Measurements from ENCODE around the gene CSTA.

The CSTA gene

DNA sequence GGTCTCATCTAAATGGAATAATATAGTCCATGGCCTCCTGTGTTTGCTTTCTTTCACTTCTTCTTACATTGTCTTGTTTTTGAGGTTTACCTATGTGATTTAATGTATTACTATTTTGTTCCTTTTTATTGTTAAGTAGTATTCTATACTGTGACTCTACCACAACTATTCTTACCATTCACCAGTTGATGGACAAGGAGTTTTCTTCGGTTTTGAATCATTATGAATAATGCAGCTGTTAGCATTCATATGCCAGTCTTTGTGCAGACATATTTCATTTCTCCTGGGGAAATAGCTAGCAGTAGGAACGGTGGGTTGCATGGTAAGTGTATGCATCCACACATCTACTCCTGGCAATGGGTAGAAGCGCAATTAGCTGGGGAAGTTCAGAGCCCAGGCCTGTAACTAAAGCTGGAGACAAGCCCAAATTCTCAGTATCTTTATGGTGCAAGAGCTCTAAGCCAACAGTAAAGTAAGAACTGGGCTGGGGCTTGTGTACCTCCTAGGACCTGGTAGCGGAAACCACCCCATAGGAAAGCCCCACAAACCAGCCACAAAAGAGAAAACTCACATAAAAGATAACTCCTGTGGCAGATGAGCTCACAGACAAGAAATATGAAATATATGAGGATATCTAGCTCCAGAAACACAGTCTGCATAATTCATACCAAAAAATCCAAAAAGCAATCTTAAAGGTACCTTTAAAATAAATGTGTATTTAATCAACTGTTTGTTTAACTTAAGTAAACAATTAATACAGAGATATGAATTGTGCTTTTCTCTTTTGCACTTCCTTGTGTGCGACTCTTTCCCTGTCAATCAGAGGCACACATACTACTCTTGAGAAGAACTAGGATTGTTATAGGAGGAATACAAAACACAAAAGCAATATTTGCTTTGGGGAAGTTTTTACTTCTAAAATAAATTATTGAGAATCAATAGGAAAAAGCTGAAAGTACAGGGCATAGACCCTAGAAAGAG is 2.7 kb upstream of the CSTA start:
- DNase-seq (ENCODE audit: low read depth) = no peak

DNA sequence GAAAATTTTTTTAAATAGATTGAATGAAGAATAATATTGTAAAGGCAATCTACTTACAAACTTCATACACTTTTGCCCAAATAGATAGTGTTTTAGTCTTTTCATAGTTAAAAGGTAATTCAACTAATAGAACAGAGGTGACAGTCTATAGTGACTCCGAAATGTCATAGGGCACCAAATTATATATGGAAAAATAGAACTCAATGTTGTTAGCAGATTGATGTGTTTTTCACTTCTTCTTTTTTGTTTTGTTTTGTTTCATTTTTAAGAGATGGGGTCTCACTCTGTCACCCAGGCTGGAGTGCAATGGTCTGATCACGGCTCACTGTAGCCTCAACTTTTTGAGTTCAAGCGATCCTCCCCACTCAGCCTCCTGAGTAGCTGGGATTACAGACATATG is 721 bp downstream of the CSTA start:
- no peak for DNase-seq (ENCODE audit: low read depth)

DNA sequence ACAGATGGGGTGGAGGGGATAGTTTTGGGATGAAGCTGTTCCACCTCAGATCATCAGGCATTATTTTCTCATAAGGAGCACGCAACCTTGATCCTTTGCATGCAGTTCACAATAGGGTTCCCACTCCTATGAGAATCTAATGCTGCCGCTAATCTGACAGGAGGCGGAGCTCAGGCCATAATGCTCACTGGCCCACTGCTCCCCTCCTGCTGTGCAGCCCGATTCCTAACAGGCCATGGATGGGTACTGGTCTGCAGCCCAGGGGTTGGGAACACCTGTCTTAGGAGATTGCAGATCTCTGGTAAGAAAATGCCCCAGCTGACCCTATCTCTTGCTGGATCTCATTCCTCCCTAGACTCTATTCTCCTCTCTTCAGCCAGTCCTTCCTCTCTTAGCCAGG is 6.8 kb downstream of the CSTA start:
- no peak for DNase-seq (ENCODE audit: low read depth)

DNA sequence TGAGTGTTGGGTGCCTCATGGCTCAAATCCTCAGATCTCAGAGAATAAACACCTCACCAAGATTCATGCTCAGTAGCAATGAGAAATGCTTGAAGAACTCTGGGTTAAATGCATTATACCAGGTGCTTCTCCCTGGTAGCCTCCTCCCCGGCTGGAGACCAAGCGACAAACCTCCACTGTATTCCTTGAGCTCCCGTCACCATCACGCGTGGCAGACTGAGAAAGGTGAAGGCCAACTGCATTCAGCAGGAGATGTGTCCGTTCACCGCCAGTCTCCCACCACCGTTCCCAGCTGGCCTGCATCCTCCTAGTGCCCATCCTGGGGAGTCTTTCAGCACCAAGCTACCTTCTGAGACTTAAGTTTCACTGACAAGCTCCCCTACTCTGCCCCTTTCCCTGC is 7.5 kb downstream of the CSTA start:
- DNase-seq (ENCODE audit: low read depth) = no peak

DNA sequence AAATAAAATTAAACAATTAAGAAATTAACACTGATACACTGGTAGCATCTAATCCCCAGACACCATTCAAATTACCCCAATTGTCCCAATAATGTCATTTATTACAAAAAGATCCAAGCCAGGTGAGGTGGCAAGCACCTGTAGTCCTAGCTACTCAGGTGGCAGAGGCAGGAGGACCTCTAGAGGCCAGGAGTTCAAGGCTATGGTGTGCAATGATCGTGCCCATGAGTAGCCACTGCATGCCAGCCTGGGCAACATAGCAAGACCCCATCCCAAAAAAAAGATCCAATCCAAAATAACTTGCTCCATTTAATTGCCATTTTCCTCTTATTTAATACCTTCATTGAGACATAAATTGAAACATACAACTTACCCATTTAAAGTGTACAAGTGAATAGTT is 17.8 kb downstream of the CSTA start:
- DNase-seq (ENCODE audit: low read depth) = no peak

DNA sequence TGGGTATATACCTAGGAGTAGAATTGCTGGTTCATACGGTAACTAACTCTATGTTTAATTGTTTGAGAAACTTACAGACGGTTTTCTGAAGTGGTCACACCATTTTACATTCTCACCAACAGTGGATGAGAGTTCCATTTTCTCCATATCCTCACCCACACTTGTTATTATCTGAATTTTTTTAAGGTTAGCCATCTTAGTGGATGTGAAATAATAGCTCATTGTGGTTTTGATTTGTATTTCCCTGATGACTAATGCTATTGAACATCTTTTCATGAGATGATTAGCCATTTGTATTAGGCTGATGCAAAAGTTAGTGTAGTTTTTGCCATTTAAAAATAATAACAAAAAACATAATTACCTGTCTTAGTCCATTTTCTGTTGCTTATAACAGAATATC is 18.6 kb downstream of the CSTA start:
- peak; percentile 71 for DNase-seq (ENCODE audit: low read depth)

DNA sequence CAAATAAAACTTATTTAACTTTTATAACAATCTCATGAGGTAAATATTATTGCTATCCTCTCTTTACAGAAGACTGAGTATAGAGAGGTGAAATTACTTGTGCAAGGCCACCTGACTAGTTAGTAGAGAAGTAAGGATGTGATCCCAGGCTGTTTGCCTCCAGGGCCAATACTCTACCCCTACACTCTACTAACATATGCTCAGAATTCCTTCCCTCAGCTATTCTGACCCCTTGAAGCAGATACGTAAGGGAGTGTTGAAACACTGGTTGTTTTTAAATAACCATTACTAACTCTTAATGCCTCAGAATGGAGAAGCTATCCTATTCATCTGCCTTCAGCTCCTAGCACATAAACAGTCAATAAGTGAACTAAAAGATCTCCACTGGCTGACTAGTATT is 24.1 kb downstream of the CSTA start:
- DNase-seq (ENCODE audit: low read depth) = no peak

DNA sequence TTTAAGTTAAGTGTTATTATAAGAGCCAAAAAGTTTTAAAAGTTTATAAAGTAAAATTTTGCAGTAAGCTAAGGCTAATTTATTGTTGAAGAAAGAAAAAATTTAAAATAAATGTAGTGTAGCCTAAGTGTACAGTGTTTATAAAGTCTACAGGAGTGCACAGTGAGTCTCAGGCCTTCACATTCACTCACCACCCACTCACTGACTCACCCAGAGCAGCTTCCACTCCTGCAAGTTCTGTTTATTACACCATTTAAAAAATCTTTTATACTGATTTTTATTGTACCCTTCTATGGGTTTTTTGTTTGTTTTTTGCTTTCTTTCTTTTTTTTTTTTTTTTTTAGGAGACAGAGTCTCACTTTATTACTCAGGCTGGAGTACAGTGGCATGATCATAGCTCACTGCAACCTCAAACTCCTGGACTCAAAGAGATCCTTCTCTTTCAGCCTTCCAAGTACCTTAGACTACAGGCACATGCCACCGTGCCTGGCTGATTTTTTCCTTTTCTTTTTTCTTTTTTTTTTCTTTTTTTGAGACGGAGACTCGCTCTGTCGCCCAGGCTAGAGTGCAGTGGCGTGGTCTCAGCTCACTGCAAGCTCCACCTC is 25.9 kb downstream of the CSTA start:
- peak; percentile 53 for DNase-seq (ENCODE audit: low read depth)

DNA sequence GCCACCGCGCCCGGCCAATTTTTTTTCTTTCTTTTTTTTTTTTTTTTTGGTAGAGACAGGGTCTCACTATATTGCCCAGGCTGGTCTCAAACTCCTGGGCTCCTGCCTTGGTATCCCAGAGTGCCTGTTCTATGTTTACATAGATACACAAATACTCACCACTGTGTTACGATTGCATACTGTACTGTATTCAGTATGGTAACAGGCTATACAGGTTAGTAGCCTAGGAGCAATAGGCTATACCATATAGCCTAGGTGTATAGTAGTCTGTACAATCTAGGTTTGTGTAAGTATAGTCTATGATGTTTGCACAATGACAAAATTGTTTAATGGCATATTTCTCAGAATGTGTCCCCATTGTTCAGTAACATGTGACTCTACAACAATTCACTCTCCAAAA is 26.6 kb downstream of the CSTA start:
- no peak for DNase-seq (ENCODE audit: low read depth)

DNA sequence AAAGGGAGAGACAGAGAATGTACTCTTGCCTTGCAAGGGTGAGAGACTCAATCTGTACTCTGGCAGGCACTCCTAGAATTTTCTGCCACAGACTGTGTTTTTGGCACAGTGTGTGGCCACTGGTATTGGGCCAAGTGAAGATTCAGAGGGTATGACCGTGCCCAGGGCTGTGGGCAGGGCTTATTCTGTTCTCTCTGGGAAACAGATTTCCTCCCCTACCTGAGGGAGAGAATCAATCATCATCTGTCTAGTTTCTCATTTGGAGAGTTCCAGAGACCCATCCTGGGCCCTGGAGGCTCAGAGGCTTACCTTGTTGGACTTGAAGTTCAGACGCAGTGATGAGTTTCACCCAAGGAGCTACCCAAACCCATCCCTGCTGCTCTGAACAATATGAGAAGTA is 28.2 kb downstream of the CSTA start:
- DNase-seq (ENCODE audit: low read depth) = no peak

DNA sequence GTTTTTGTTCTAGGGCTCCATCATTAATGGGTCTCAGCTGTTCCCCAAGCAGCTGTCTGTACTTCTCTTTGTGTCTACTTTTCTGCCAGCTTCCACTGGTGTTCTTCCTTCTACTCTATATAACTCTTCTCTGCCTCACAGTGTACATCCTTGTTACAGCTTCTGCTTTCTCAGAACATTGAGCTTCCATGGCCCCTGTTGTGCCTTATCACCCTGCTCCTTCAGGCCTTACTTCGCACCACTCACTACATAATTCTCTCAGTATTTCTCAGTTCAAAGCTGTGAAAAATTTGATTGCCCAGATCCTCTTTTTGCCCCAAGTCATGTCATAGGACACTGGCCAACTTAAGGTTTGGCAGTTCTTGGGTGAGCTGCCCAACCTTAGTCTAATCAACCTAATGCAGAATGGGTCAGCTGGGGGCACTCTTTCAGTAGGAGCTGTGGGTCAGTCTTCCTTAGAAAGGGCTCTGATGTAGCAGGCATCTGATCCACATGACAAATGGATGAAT is 28.9 kb downstream of the CSTA start:
- no peak for DNase-seq (ENCODE audit: low read depth)

DNA sequence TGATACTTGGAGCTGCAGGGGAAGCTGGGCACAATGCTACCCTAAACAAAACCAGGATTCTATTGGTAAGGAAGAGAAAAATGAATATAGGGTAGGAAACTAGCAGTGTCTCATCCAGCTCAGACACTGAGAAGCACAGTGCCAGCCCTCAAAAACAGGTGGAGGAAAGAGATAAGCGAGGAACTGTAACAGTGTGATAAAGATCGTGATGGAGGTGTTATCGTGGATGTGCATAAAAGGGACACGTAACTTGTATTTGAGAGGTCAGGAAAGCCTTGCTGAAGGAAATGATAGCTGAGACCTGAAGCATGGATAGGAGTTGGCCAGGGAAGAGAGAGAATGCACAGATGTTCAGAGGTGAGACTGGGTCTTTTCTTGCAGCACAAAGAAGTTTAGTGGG is 30.6 kb downstream of the CSTA start:
- DNase-seq (ENCODE audit: low read depth) = no peak

DNA sequence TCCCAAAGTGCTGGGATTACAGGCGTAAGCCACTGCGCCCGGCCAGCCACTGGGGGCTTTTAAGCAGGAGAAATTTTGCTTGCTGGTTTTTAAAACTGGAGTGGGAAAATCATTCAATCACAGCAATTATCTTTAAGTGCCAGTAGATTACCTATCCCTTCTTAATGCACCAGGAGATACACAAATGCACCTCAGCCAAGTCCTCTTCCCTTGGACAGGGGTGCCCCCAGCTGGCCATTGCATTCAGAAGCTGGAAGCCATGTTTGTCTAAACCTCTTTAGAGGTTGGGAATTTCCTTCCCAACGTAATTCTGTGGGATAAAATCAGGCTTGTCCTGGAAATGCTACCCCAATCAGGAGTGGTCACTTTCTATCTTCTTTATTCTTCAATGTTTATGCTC is 31.4 kb downstream of the CSTA start:
- DNase-seq (ENCODE audit: low read depth) = peak; percentile 58

DNA sequence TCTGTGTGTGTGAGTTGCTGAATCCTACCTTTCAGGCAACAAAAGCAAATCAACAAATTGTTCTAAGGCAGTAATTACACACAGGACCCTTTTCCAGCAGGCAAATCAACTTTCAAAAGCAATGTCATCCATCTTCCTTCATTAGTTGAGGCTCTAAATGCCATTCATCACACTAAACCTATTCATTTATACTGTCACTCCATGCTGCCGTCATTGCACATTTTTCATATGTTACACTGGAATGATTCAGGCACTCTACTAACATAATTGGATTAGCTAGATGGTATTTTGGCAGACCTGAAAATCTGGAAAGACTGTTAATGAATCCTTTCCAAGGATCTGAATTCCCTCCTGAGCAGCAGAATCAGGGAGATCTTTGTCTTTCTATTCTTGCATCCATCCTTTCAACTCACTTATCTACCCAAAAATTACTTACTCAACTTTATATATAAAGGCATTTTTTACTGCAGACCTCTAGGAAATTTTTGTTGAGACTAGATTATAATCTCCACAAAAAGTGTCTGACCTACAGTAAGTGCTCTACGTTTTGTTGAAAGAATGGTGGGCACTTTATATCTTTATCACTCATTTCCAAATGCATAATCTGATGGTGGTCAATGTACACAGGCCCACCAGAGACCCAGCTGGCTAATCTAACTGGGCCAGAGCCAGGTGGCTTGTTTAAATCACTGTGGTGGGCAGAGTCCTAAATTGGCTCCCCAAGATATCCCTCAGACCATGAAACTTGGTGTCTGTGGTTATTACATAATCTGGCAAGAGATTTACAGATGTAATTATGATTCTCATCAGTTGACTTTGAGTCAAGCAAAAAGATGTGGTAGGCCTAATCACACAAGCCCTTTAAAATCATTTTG is 33.0 kb downstream of the CSTA start:
- no peak for DNase-seq (ENCODE audit: low read depth)

DNA sequence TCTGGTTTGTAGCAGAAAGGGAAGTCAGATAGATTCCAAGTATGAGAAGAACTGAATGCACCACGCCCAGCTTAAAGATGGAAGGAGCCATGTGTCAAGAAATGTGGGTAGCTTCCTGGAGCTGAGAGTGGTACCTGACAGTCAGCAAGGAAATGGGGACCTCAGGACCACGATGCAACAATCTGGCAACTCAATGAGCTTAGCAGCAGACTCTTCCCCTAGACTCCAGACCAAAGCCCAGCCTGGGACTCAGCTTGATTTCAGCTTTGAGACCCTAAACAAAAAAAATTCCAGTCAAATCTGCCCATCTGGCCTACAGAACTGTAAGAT is 33.6 kb downstream of the CSTA start:
- DNase-seq (ENCODE audit: low read depth) = no peak

DNA sequence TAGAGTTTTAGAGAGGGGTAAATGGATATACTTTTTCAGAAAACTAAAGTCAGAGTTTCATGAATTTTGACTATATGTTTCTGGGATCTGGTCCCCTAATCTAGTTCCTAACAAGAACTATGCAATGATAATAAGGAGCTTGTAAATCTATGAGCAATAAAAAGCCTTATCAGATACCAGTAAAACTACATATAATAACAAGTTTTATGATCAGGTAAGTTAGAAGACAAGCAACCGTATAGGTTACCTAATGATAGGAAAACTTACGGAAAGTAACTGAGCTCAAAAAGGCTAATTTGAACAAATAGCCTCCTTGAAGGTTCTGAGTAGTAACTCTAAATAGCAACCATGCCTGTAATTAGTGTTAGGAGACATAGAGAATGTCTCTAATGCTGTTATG is 37.0 kb downstream of the CSTA start:
- DNase-seq (ENCODE audit: low read depth) = no peak

DNA sequence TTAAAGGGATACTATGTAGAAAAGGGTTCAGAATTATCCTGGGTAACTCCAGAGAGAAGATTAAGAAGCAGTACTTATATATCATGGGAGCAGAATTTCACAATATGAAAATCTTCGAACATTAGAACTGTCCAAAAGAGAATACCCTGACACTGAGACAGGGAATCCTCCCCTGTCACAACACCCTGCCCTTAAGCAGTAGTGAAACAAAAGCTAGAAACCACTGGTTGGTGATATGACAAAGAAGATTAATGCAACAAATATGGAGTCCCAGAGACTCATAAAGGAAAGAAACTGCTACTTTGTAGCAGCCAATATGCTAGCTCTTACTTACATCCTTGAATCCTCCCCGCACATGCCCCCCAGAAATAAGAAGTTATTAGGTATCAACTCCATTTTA is 39.4 kb downstream of the CSTA start:
- no peak for DNase-seq (ENCODE audit: low read depth)

DNA sequence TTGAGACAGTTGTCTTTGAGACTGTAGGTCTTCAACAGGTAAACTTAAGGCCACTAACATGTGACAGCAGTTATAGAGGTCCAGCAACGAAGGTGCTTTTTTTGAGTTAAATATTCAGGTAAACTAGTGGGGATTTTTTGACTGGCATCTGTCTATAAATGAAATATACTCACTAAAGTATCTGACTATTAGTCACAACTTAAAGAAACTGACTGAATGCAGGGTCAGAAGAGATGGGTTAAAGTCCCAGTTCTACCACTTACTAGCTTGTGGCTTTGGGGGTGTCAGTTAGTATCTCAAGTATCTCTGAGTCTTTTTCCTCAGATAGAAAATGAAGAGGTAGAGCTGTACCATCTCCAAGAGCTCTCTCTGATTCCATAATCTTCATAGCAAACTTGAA is 40.0 kb downstream of the CSTA start:
- DNase-seq (ENCODE audit: low read depth) = no peak

DNA sequence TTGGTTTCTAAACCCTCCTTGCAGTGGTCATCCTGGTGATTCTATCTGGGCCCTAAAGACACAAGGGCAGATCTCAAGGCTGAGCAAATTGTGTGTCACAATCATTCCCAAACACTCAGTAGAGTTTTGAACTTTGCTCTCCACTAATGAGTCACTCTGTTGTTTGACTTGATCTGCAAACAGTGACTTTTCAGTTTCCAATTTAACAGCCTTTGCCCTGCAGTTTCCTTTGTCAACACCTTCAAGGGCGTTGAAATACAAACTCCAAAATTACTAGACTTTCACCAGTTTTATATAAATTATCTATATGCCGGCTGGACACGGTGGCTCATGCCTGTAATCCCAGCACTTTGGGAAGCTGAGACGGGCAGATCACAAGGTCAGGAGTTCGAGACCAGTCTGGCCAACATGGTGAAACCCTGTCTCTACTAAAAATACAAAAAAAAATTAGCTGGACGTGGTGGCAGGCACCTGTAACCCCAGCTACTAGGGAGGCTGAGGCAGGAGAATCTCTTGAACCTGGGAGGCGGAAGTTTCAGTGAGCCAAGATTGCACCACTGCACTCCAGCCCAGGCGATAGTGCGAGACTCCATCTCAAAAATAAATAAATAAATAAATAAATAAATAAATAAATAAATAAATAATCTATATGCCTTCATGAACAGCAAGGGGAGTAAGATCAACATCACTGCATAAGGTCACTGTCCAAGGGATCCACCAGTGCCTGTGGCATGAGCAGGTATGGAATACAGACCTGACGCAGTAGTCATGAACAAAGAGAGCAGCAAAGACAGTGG is 40.7 kb downstream of the CSTA start:
- peak; percentile 78 for DNase-seq (ENCODE audit: low read depth)

DNA sequence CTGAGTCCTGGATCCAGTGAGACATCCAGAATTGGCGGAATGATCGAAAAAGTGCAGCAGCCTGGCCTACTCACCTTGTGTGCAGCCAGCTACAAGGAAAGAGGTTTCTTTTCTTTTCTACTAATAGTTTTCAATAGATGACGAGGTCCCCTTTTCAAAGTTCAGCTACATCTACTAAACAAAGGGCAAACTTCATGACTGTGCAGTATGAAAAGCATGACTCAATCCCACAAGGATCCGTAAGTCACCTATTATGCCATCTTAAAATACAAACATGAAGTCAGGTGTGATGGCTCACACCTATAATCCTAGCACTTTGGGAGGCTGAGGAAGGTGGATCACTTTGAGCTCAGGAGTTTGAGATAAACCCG is 41.3 kb downstream of the CSTA start:
- DNase-seq (ENCODE audit: low read depth) = peak; percentile 10

DNA sequence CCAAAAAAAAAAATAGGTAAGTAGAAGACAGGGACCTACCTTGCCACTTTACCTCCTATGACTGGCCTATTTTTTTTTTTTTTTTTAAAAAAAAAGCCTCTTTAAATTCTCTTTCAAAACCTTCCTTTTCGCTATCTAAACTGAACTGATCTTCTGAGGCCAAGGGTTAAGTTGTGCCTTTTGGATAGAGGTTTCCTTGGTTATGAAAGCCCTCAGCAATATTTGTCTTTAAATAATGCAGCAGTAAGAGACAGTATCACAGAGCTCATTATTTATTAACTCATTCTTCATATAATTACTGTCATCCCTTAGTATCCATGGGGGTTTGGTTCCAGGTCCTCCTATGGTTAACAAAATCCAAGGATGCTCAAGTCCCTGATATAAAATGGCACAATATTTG is 49.0 kb downstream of the CSTA start:
- no peak for DNase-seq (ENCODE audit: low read depth)

DNA sequence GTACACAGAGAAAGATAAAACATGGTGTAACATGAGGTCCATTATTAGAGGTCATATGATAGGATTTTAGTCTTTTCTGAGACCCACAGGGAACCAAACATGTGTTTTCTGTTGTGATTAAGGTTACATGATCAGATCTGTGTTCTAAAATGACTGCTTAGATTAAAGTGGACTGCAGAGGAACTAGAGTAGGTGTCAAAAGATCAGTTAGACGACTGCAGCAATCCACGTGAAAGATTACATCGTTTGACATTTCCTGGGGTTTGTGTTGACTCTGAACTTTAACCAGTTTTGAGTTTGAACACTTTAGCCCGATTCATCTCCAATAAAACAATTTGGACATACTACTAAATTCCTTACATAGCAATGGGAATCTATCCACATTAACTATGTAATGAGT is 52.9 kb downstream of the CSTA start:
- no peak for DNase-seq (ENCODE audit: low read depth)

All from ELR (cell line).